Measurements from ENCODE around the gene CAB39L. TPM values are rescaled to one million over a fixed set of nuclear protein-coding genes. Genes with fewer than 3 reads are reported as not detected.
A peak's percentile ranks its signal among the peaks of the same experiment; 100 is the strongest.
"Not testable (repeated sequence)": the region's sequence is repeated elsewhere in the genome, so short reads cannot be mapped to it uniquely, and the experiment has no call there.

Gene CAB39L
- total RNA-seq, 4 donors from 2014 or later: 84.2 to 131 (median 114) TPM

GRCh38 chr13:49340161-49340560 is 103.7 kb downstream of the CAB39L start:
- no peak overlapping the region for H3K4me3 ChIP-seq
- H3K27ac ChIP-seq: no peak overlapping the region
- no peak for TF ChIP-seq CTCF (IDR thresholded peaks at IDR 0.05)
- TF ChIP-seq POLR2A (IDR thresholded peaks at IDR 0.05): no peak
- no peak for TF ChIP-seq POLR2AphosphoS5 (IDR thresholded peaks at IDR 0.05)
- TF ChIP-seq EP300 (IDR thresholded peaks at IDR 0.05): no peak
- no peak for ATAC-seq
- peaks cover 0 to 62% of the 10 kb centered on the region in 2 donors for H3K36me3 ChIP-seq
- no peaks in the 10 kb centered on the region for H3K9me3 ChIP-seq
- no peaks in the 10 kb centered on the region for H3K4me1 ChIP-seq
- WGBS, 2 donors (ENCODE audit: low coverage in 1 of 2): 93 to 97% methylated on average over 6 to 8 of the region's 10 CpGs
- H3K27me3 ChIP-seq: no peaks in the 10 kb centered on the region

GRCh38 chr13:49336655-49337054 is 107.2 kb downstream of the CAB39L start:
- TF ChIP-seq POLR2AphosphoS5 (IDR thresholded peaks at IDR 0.05) (no peak), EP300 (IDR thresholded peaks at IDR 0.05) (no peak), POLR2A (IDR thresholded peaks at IDR 0.05) (no peak), CTCF (IDR thresholded peaks at IDR 0.05) (no peak)
- ATAC-seq: no peak
- Histone ChIP-seq H3K36me3 (peaks cover 0 to 49% of the 10 kb centered on the region in 2 donors), H3K27ac (no peak overlapping the region), H3K4me1 (no peaks in the 10 kb centered on the region), H3K4me3 (no peak overlapping the region), H3K27me3 (no peaks in the 10 kb centered on the region), H3K9me3 (no peaks in the 10 kb centered on the region)
- 90 to 93% methylated on average over 4 of the region's 4 CpGs for WGBS, 2 donors (ENCODE audit: low coverage in 1 of 2)

DNA sequence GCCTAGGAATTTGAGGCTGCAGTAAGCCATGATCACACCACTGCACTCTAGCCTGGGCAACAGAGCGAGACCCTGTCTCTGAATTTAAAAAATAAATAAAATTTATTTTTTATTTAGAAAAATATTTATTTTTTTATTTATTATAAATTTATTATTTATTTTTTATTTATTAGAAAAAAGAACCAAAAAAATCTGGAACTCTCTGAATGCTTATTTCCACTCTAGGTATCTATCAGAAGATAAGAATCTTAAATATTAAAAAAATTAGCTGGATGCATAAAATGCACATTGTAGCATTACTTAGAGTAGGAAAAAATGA is 113.4 kb downstream of the CAB39L start:
- no peak overlapping the region for H3K4me3 ChIP-seq
- peaks cover 0 to 52% of the 10 kb centered on the region in 2 donors for H3K36me3 ChIP-seq
- no peak for ATAC-seq
- H3K4me1 ChIP-seq: peaks cover 0 to 6% (median 0%) of the 10 kb centered on the region in 3 donors
- H3K9me3 ChIP-seq: no peaks in the 10 kb centered on the region
- 100% methylated on average over 1 of the region's 1 CpG; no CpG with 5 or more reads in 1 of the 2 donors for WGBS, 2 donors (ENCODE audit: low coverage in 1 of 2)
- H3K27ac ChIP-seq: no peak overlapping the region
- no peak for TF ChIP-seq POLR2AphosphoS5 (IDR thresholded peaks at IDR 0.05)
- no peak for TF ChIP-seq EP300 (IDR thresholded peaks at IDR 0.05)
- no peaks in the 10 kb centered on the region for H3K27me3 ChIP-seq

GRCh38 chr13:49329831-49330545 is 113.9 kb downstream of the CAB39L start:
- peaks cover 0 to 6% (median 0%) of the 10 kb centered on the region in 3 donors for H3K4me1 ChIP-seq
- no peaks in the 10 kb centered on the region for H3K27me3 ChIP-seq
- ATAC-seq: no peak
- H3K9me3 ChIP-seq: no peaks in the 10 kb centered on the region
- H3K4me3 ChIP-seq: no peak overlapping the region
- H3K27ac ChIP-seq: no peak overlapping the region
- no peak for TF ChIP-seq EP300 (IDR thresholded peaks at IDR 0.05)
- peaks cover 0 to 52% of the 10 kb centered on the region in 2 donors for H3K36me3 ChIP-seq
- 54% methylated on average over 8 of the region's 8 CpGs; no CpG with 5 or more reads in 1 of the 2 donors for WGBS, 2 donors (ENCODE audit: low coverage in 1 of 2)

GRCh38 chr13:49327145-49327544 is 116.7 kb downstream of the CAB39L start:
- WGBS, 2 donors (ENCODE audit: low coverage in 1 of 2): 87 to 100% methylated on average over 2 to 3 of the region's 3 CpGs

GRCh38 chr13:49326222-49326917 is 117.5 kb downstream of the CAB39L start:
- TF ChIP-seq EP300 (IDR thresholded peaks at IDR 0.05) (no peak), POLR2AphosphoS5 (IDR thresholded peaks at IDR 0.05) (no peak), CTCF (IDR thresholded peaks at IDR 0.05) (no peak), POLR2A (IDR thresholded peaks at IDR 0.05) (no peak)
- H3K9me3 ChIP-seq: no peaks in the 10 kb centered on the region
- no peak for ATAC-seq
- peak overlapping the region in 1 of 4 donors; percentile 4 for H3K27ac ChIP-seq
- H3K4me1 ChIP-seq: peaks cover 0 to 6% (median 0%) of the 10 kb centered on the region in 3 donors
- peaks cover 0 to 67% of the 10 kb centered on the region in 2 donors for H3K36me3 ChIP-seq
- H3K27me3 ChIP-seq: no peaks in the 10 kb centered on the region
- WGBS, 2 donors (ENCODE audit: low coverage in 1 of 2): 76 to 79% methylated on average over 6 to 7 of the region's 7 CpGs
- no peak overlapping the region for H3K4me3 ChIP-seq

More at GRCh38 chr13:49327145-49327544, 116.7 kb downstream of the CAB39L start:
- H3K27ac ChIP-seq, H3K9me3 ChIP-seq, H3K4me1 ChIP-seq, H3K27me3 ChIP-seq, H3K4me3 ChIP-seq, ATAC-seq: not testable (repeated sequence)
- H3K36me3 ChIP-seq: peaks cover 0 to 74% of the 10 kb centered on the region in 2 donors
